K562 (cell line): ENCODE measurements around the gene LMX1B. TPM values are rescaled to one million over a fixed set of nuclear protein-coding genes. Genes with fewer than 3 reads are reported as not detected.
A peak's percentile ranks its signal among the peaks of the same experiment; 100 is the strongest.

Source experiments
- ATAC-seq: fragments of 200-7000 bp; cut with Tn5 transposase; 3 replicates; pipeline ENCODE4 v1.9.1; 2020; ENCODE audit warnings: moderate library complexity
- BruUV-seq: library from RNA; stranded (reverse); fragments of 400-500 nt; replicated peaks from 2 replicates; lab custom pipeline; 2021; lab: Mats Ljungman, UMichigan
- CTCF ChIA-PET: fragments of 300-600 bp; formaldehyde crosslinking; extraction: SDS; loops from one replicate; lab custom pipeline; 2021; ENCODE audit warnings: low intra/inter-chr PET ratio; lab: Yijun Ruan, JAX
- POLR2A ChIA-PET: fragments of 300-600, 350-650 bp; sonication (Branson Sonifier 250); formaldehyde crosslinking; extraction: SDS; loops from one replicate; lab custom pipeline; 2021; ENCODE audit warnings: antibody characterized with exemption, inconsistent platforms; lab: Yijun Ruan, JAX
- DNase-seq, 4 experiments: peaks; one replicate each; pipeline versions ENCODE4 v3.0.0 to v3.0.0-alpha.2; 2011 to 2018; ENCODE audit warnings: low spot score in 3 of 4, mixed read lengths in 3 of 4; ENCODE audit errors: extremely low read depth in 1 of 4
- FAIRE-seq: peaks from 2 replicates; lab custom pipeline; 2011; peaks lifted over from hg19 to GRCh38; lab: Jason Lieb, UNC
- H2AFZ ChIP-seq: 2 replicates; pipeline ENCODE4 v1.6.0; 2011; ENCODE audit warnings: low read depth, low read length, control low read depth, inconsistent platforms
- H3K27ac ChIP-seq: fragments of 200-600 bp; 3 replicates; pipeline ENCODE4 v1.8.0; 2011; ENCODE audit warnings: low read depth, mild to moderate bottlenecking, control low read depth, inconsistent platforms, low read length, moderate library complexity, mixed read lengths; ENCODE audit errors: extremely low read depth
- H3K27me3 ChIP-seq, 2 experiments: fragments of 300-600 bp in 1 of 2; 2 replicates in 1 of 2; 3 replicates in 1 of 2; pipeline versions ENCODE4 v1.6.0 to v1.8.0; 2011; ENCODE audit warnings: inconsistent platforms in 2 of 2, low read length in 2 of 2, mild to moderate bottlenecking in 1 of 2, mixed read lengths in 1 of 2, moderate library complexity in 1 of 2; ENCODE audit not compliant: control insufficient read depth in 2 of 2, insufficient read depth in 2 of 2
- H3K36me3 ChIP-seq: fragments of 300-600 bp; 3 replicates; pipeline ENCODE4 v1.8.0; 2011; ENCODE audit warnings: mild to moderate bottlenecking, low read length, inconsistent platforms; ENCODE audit not compliant: control insufficient read depth, insufficient read depth
- H3K4me1 ChIP-seq, 2 experiments: fragments of 200-600 bp in 1 of 2; replicated peaks in 1 of 2; 2 replicates in 1 of 2; 3 replicates in 1 of 2; pipeline versions ENCODE4 v1.5.1 to v1.8.0; 2011; ENCODE audit warnings: inconsistent platforms in 2 of 2, low read length in 2 of 2, mild to moderate bottlenecking in 1 of 2, mixed read lengths in 1 of 2, moderate library complexity in 1 of 2; ENCODE audit not compliant: control insufficient read depth in 2 of 2, insufficient read depth in 2 of 2
- H3K4me2 ChIP-seq: 2 replicates; pipeline ENCODE4 v1.6.1; 2011; ENCODE audit warnings: low read length, control low read depth, inconsistent platforms, mixed read lengths; ENCODE audit not compliant: insufficient read depth
- H3K4me3 ChIP-seq: fragments of 200-600 bp; sonication (generic), shearing (Covaris generic); 2 replicates; pipeline ENCODE4 v1.5.1; 2016; ENCODE audit warnings: control low read depth, inconsistent platforms
- H3K79me2 ChIP-seq: fragments of 200-600 bp; 3 replicates; pipeline ENCODE4 v1.8.0; 2011; ENCODE audit warnings: low read length, inconsistent platforms; ENCODE audit not compliant: control insufficient read depth, insufficient read depth
- H3K9ac ChIP-seq, 2 experiments: 2 replicates each; pipeline versions ENCODE4 v1.6.0 to v1.6.1; 2011; ENCODE audit warnings: low read depth in 2 of 2, low read length in 2 of 2, control low read depth in 1 of 2, inconsistent platforms in 1 of 2, mild to moderate bottlenecking in 1 of 2, mixed read lengths in 1 of 2; ENCODE audit not compliant: insufficient read depth in 1 of 2
- H3K9me1 ChIP-seq: one replicate; pipeline ENCODE4 v1.6.0; 2011; ENCODE audit warnings: inconsistent platforms, mild to moderate bottlenecking, low read length, moderate library complexity; ENCODE audit not compliant: control insufficient read depth, insufficient read depth
- H3K9me3 ChIP-seq: replicated peaks from 2 replicates; pipeline ENCODE4 v1.5.1; 2011; ENCODE audit warnings: low read depth, low read length, inconsistent platforms; ENCODE audit not compliant: control insufficient read depth, insufficient read depth
- H4K20me1 ChIP-seq: replicated peaks from 2 replicates; pipeline ENCODE4 v1.6.1; 2011; ENCODE audit warnings: low read length, inconsistent platforms, mixed read lengths; ENCODE audit not compliant: control insufficient read depth, insufficient read depth
- BDP1 ChIP-seq: IDR thresholded peaks from 3 replicates; pipeline ENCODE4 v1.6.1; 2011; ENCODE audit not compliant: insufficient read length, insufficient read depth
- CHAMP1 ChIP-seq: fragments of 450-650 bp; IDR thresholded peaks from 2 replicates; pipeline ENCODE4 v1.6.1; 2016; ENCODE audit warnings: mild to moderate bottlenecking
- HOMEZ ChIP-seq: fragments of 250-450 bp; sonication (Bioruptor Pico); IDR thresholded peaks from 2 replicates; pipeline ENCODE4 v1.4.0; 2020; ENCODE audit warnings: mild to moderate bottlenecking, moderate library complexity
- KLF6 ChIP-seq: fragments of 250-450 bp; sonication (Bioruptor Pico); IDR thresholded peaks from 2 replicates; pipeline ENCODE4 v1.4.0; 2020; ENCODE audit warnings: mild to moderate bottlenecking, moderate library complexity, borderline replicate concordance
- MEIS2 ChIP-seq: fragments of 450-650 bp; IDR thresholded peaks from 2 replicates; pipeline ENCODE4 v1.6.1; 2014; ENCODE audit warnings: mild to moderate bottlenecking; ENCODE audit not compliant: partially characterized antibody
- RBBP5 ChIP-seq: fragments of 200-600 bp; sonication (generic); IDR thresholded peaks from 2 replicates; pipeline ENCODE4 v1.6.1; 2012; ENCODE audit warnings: borderline replicate concordance, mild to moderate bottlenecking, low read length, control low read depth, inconsistent platforms; ENCODE audit not compliant: insufficient read depth, poor library complexity, severe bottlenecking
- RBM25 ChIP-seq: fragments of 200-400 bp; formaldehyde crosslinking; IDR thresholded peaks from 2 replicates; pipeline ENCODE4 v1.6.1; 2018; ENCODE audit warnings: low read length, low read depth, moderate library complexity; ENCODE audit not compliant: severe bottlenecking
- RNF219 ChIP-seq: fragments of 250-450 bp; sonication (Bioruptor Pico); IDR thresholded peaks from 2 replicates; pipeline ENCODE4 v1.5.0; 2022; ENCODE audit warnings: mild to moderate bottlenecking
- SNIP1 ChIP-seq: fragments of 450-650 bp; IDR thresholded peaks from 2 replicates; pipeline ENCODE4 v1.7.1; 2017; ENCODE audit warnings: low read depth, mild to moderate bottlenecking
- TCF15 ChIP-seq: fragments of 250-450 bp; sonication (Bioruptor Pico); IDR thresholded peaks from 2 replicates; pipeline ENCODE4 v1.8.0; 2022; ENCODE audit warnings: moderate library complexity, mild to moderate bottlenecking, inconsistent platforms
- ZBTB1 ChIP-seq: sonication (generic); formaldehyde crosslinking; IDR thresholded peaks from 2 replicates; pipeline ENCODE4 v1.8.1; 2023; ENCODE audit warnings: missing genetic modification reagents, low read depth, mild to moderate bottlenecking, borderline replicate concordance
- ZFP36 ChIP-seq: fragments of 150-350 bp; IDR thresholded peaks from 2 replicates; pipeline ENCODE4 v1.6.1; 2018; ENCODE audit warnings: low read length, low read depth; ENCODE audit not compliant: partially characterized antibody
- ZNF830 ChIP-seq: fragments of 250-450 bp; sonication (Bioruptor Pico); IDR thresholded peaks from 2 replicates; pipeline ENCODE4 v1.5.0; 2021; ENCODE audit warnings: mild to moderate bottlenecking
- WGBS: fragments of 100-300 bp; shearing (Covaris generic); methylation state at CpG from one replicate; pipeline ENCODE4 v1.1.6; 2016; ENCODE audit warnings: low coverage, mixed read lengths; ENCODE audit not compliant: insufficient coverage; ENCODE audit errors: missing lambda C conversion rate; 5-methylcytosine and 5-hydroxymethylcytosine counted together
- in situ Hi-C: fragments of 300-500 bp; cut with MboI; formaldehyde crosslinking; loops from 4 replicates; pipeline ENCODE4 v1.15.0; 2018; ENCODE audit warnings: inconsistent platforms, mixed read lengths
- intact Hi-C: fragments of 100-400 bp; cut with micrococcal nuclease; formaldehyde crosslinking; loops from 2 replicates; pipeline ENCODE4 v1.14.2; 2022
- polyA plus RNA-seq, 8 experiments: library from polyadenylated mRNA; depleted of rRNA in 4 of 8; stranded (reverse) in 5 of 8; unstranded in 3 of 8; fragments of >200 nt; fragmentation: Nextera tagmentation in 2 of 8; fragmentation: Illumina TruSeq in 1 of 8; extraction: Ambion mirVana in 2 of 8; extraction: Trizol in 1 of 8; gene quantifications; 2 replicates each; pipeline versions ENCODE4 v1.2.1 to v1.2.3, GENCODE V29; 2011 to 2014; ENCODE audit warnings: inconsistent platforms in 1 of 8, missing spikeins in 1 of 8
- total RNA-seq, 7 experiments: library from RNA; depleted of rRNA in 6 of 7; stranded (reverse); fragments of >200 nt in 6 of 7; fragmentation: Illumina TruSeq in 2 of 7; extraction: Trizol in 2 of 7; gene quantifications; 2 replicates each; pipeline versions ENCODE4 v1.2.1 to v1.2.3, GENCODE V29; 2011 to 2021; ENCODE audit warnings: low replicate concordance in 1 of 7

Gene LMX1B
- total and polyA plus RNA-seq, 9 of the 15 experiments (the other 6 are each of a cell fraction or from before 2014, with no cell fraction given), result not detected

- Histone ChIP-seq H3K36me3 (no peaks in the 10 kb centered on the region), H3K9me1 (no peaks in the 10 kb centered on the region), H3K4me3 (no peak overlapping the region), H3K4me2 (no peak overlapping the region), H3K79me2 (no peaks in the 10 kb centered on the region), H3K9me3 (no peaks in the 10 kb centered on the region), H3K27ac (no peak overlapping the region), H4K20me1 (peaks cover 10% of the 10 kb centered on the region; the same call in 1 of the 2 replicates), H3K27me3 (peaks cover 7 to 73% of the 10 kb centered on the region in 2 experiments), H2AFZ (no peak overlapping the region), H3K9ac (no peak overlapping the region), H3K4me1 (peaks cover 0 to 3% of the 10 kb centered on the region in 2 experiments; a peak in 1 of 5 replicates)
- in situ Hi-C loops, result no loop called here
- BruUV-seq, result no TSS peak
- TF ChIP-seq ZBTB1 (CRISPR knock-in tag) (no peak), BDP1 (no peak), HOMEZ (CRISPR knock-in tag) (no peak), ZNF830 (CRISPR knock-in tag) (no peak), MEIS2 (no peak), KLF6 (CRISPR knock-in tag) (no peak), TCF15 (CRISPR knock-in tag) (no peak), RBM25 (peak; percentile 53), CHAMP1 (no peak), RNF219 (CRISPR knock-in tag) (no peak), ZFP36 (peak; percentile 27), SNIP1 (no peak), RBBP5 (no peak)
- ChIA-PET POLR2A (no interaction called here), CTCF (interaction anchor here (0.6 kb wide), 1 partner anchor 20 kb away, joined by 3 read pairs; no protein-coding TSS in a partner anchor)
- WGBS, result 2% methylated on average over 17 of the region's 17 CpGs
- intact Hi-C loops, result no loop called here
- ATAC-seq (no peak), DNase-seq (no peak), FAIRE-seq (no peak)
Observed at GRCh38 chr9:126633881-126634558, 20.3 kb downstream of the LMX1B start.
